GM21825 (cell line): ENCODE results near the gene JAZF1.

Source experiments
- ATAC-seq: cut with Tn5 transposase; IDR thresholded peaks from one replicate; pipeline ENCODE4 v1.9.1; 2021; ENCODE audit warnings: mild to moderate bottlenecking, moderate library complexity; ENCODE audit not compliant: unreplicated experiment

The JAZF1 gene

GRCh38 chr7:28054531-28055160, 125.9 kb downstream of the JAZF1 start:
- no peak for ATAC-seq

GRCh38 chr7:28052933-28053332, 127.7 kb downstream of the JAZF1 start:
- no peak for ATAC-seq

- no peak for ATAC-seq
Measured at GRCh38 chr7:28048694-28049093, 131.9 kb downstream of the JAZF1 start.

- ATAC-seq: no peak
Measured at GRCh38 chr7:28046035-28046434, 134.6 kb downstream of the JAZF1 start.

GRCh38 chr7:28045592-28045991, 135.0 kb downstream of the JAZF1 start:
- ATAC-seq: no peak

GRCh38 chr7:28044825-28045224, 135.8 kb downstream of the JAZF1 start:
- ATAC-seq: no peak

- no peak for ATAC-seq
Measured at GRCh38 chr7:28042721-28043120, 137.9 kb downstream of the JAZF1 start.

GRCh38 chr7:28041508-28042314, 138.9 kb downstream of the JAZF1 start:
- no peak for ATAC-seq

- ATAC-seq: no peak
Measured at GRCh38 chr7:28038175-28038797, 142.3 kb downstream of the JAZF1 start.

GRCh38 chr7:28037220-28038010, 143.2 kb downstream of the JAZF1 start:
- peak; percentile 91 for ATAC-seq

GRCh38 chr7:28036696-28037095, 143.9 kb downstream of the JAZF1 start:
- no peak for ATAC-seq

GRCh38 chr7:28033386-28033785, 147.2 kb downstream of the JAZF1 start:
- ATAC-seq: no peak

- no peak for ATAC-seq
Measured at GRCh38 chr7:28032738-28033380, 147.7 kb downstream of the JAZF1 start.

GRCh38 chr7:28029051-28029450, 151.5 kb downstream of the JAZF1 start:
- no peak for ATAC-seq

GRCh38 chr7:28028471-28028870, 152.1 kb downstream of the JAZF1 start:
- no peak for ATAC-seq

- no peak for ATAC-seq
Measured at GRCh38 chr7:28026237-28026636, 154.4 kb downstream of the JAZF1 start.

GRCh38 chr7:28024786-28025334, 155.7 kb downstream of the JAZF1 start:
- ATAC-seq: no peak

- ATAC-seq: peak; percentile 77
Measured at GRCh38 chr7:28020302-28020940, 160.2 kb downstream of the JAZF1 start.

GRCh38 chr7:28018856-28019465, 161.6 kb downstream of the JAZF1 start:
- no peak for ATAC-seq
